K562 (cell line): ENCODE measurements around the gene MORF4L1. TPM values are rescaled to one million over a fixed set of nuclear protein-coding genes. Genes with fewer than 3 reads are reported as not detected.

Experiments
- ATAC-seq: fragments of 200-7000 bp; cut with Tn5 transposase; 3 replicates; pipeline ENCODE4 v1.9.1; 2020; ENCODE audit warnings: moderate library complexity
- BruUV-seq: library from RNA; stranded (reverse); fragments of 400-500 nt; replicated peaks from 2 replicates; lab custom pipeline; 2021; lab: Mats Ljungman, UMichigan
- CTCF ChIA-PET: fragments of 300-600 bp; formaldehyde crosslinking; extraction: SDS; loops from one replicate; lab custom pipeline; 2021; ENCODE audit warnings: low intra/inter-chr PET ratio; lab: Yijun Ruan, JAX
- POLR2A ChIA-PET: fragments of 300-600, 350-650 bp; sonication (Branson Sonifier 250); formaldehyde crosslinking; extraction: SDS; loops from one replicate; lab custom pipeline; 2021; ENCODE audit warnings: antibody characterized with exemption, inconsistent platforms; lab: Yijun Ruan, JAX
- DNase-seq, 4 experiments: peaks; one replicate each; pipeline versions ENCODE4 v3.0.0 to v3.0.0-alpha.2; 2011 to 2018; ENCODE audit warnings: low spot score in 3 of 4, mixed read lengths in 3 of 4; ENCODE audit errors: extremely low read depth in 1 of 4
- FAIRE-seq: peaks from 2 replicates; lab custom pipeline; 2011; peaks lifted over from hg19 to GRCh38; lab: Jason Lieb, UNC
- H2AFZ ChIP-seq: 2 replicates; pipeline ENCODE4 v1.6.0; 2011; ENCODE audit warnings: low read depth, low read length, control low read depth, inconsistent platforms
- H3K27ac ChIP-seq: fragments of 200-600 bp; 3 replicates; pipeline ENCODE4 v1.8.0; 2011; ENCODE audit warnings: low read depth, mild to moderate bottlenecking, control low read depth, inconsistent platforms, low read length, moderate library complexity, mixed read lengths; ENCODE audit errors: extremely low read depth
- H3K27me3 ChIP-seq, 2 experiments: fragments of 300-600 bp in 1 of 2; 2 replicates in 1 of 2; 3 replicates in 1 of 2; pipeline versions ENCODE4 v1.6.0 to v1.8.0; 2011; ENCODE audit warnings: inconsistent platforms in 2 of 2, low read length in 2 of 2, mild to moderate bottlenecking in 1 of 2, mixed read lengths in 1 of 2, moderate library complexity in 1 of 2; ENCODE audit not compliant: control insufficient read depth in 2 of 2, insufficient read depth in 2 of 2
- H3K36me3 ChIP-seq: fragments of 300-600 bp; 3 replicates; pipeline ENCODE4 v1.8.0; 2011; ENCODE audit warnings: mild to moderate bottlenecking, low read length, inconsistent platforms; ENCODE audit not compliant: control insufficient read depth, insufficient read depth
- H3K4me1 ChIP-seq, 2 experiments: fragments of 200-600 bp in 1 of 2; replicated peaks in 1 of 2; 2 replicates in 1 of 2; 3 replicates in 1 of 2; pipeline versions ENCODE4 v1.5.1 to v1.8.0; 2011; ENCODE audit warnings: inconsistent platforms in 2 of 2, low read length in 2 of 2, mild to moderate bottlenecking in 1 of 2, mixed read lengths in 1 of 2, moderate library complexity in 1 of 2; ENCODE audit not compliant: control insufficient read depth in 2 of 2, insufficient read depth in 2 of 2
- H3K4me2 ChIP-seq: 2 replicates; pipeline ENCODE4 v1.6.1; 2011; ENCODE audit warnings: low read length, control low read depth, inconsistent platforms, mixed read lengths; ENCODE audit not compliant: insufficient read depth
- H3K4me3 ChIP-seq: fragments of 200-600 bp; sonication (generic), shearing (Covaris generic); 2 replicates; pipeline ENCODE4 v1.5.1; 2016; ENCODE audit warnings: control low read depth, inconsistent platforms
- H3K79me2 ChIP-seq: fragments of 200-600 bp; 3 replicates; pipeline ENCODE4 v1.8.0; 2011; ENCODE audit warnings: low read length, inconsistent platforms; ENCODE audit not compliant: control insufficient read depth, insufficient read depth
- H3K9ac ChIP-seq, 2 experiments: 2 replicates each; pipeline versions ENCODE4 v1.6.0 to v1.6.1; 2011; ENCODE audit warnings: low read depth in 2 of 2, low read length in 2 of 2, control low read depth in 1 of 2, inconsistent platforms in 1 of 2, mild to moderate bottlenecking in 1 of 2, mixed read lengths in 1 of 2; ENCODE audit not compliant: insufficient read depth in 1 of 2
- H3K9me1 ChIP-seq: one replicate; pipeline ENCODE4 v1.6.0; 2011; ENCODE audit warnings: inconsistent platforms, mild to moderate bottlenecking, low read length, moderate library complexity; ENCODE audit not compliant: control insufficient read depth, insufficient read depth
- H3K9me3 ChIP-seq: replicated peaks from 2 replicates; pipeline ENCODE4 v1.5.1; 2011; ENCODE audit warnings: low read depth, low read length, inconsistent platforms; ENCODE audit not compliant: control insufficient read depth, insufficient read depth
- H4K20me1 ChIP-seq: replicated peaks from 2 replicates; pipeline ENCODE4 v1.6.1; 2011; ENCODE audit warnings: low read length, inconsistent platforms, mixed read lengths; ENCODE audit not compliant: control insufficient read depth, insufficient read depth
- CREB1 ChIP-seq, 2 experiments: sonication (generic) in 1 of 2; formaldehyde crosslinking in 1 of 2; IDR thresholded peaks; 2 replicates each; pipeline versions ENCODE4 v1.6.1 to v1.8.0; 2012 to 2022; ENCODE audit warnings: inconsistent platforms in 1 of 2, mild to moderate bottlenecking in 1 of 2, missing genetic modification reagents in 1 of 2, moderate library complexity in 1 of 2
- CSDE1 ChIP-seq, 2 experiments: fragments of 450-650 bp; IDR thresholded peaks; 2 replicates each; pipeline ENCODE4 v1.6.1; 2016; ENCODE audit warnings: mild to moderate bottlenecking in 1 of 2
- DPF2 ChIP-seq: fragments of 450-650 bp; IDR thresholded peaks from 2 replicates; pipeline ENCODE4 v1.6.1; 2016
- FOXM1 ChIP-seq, 2 experiments: fragments of 450-650 bp in 1 of 2; sonication (generic) in 1 of 2; formaldehyde crosslinking in 1 of 2; IDR thresholded peaks; 2 replicates each; pipeline versions ENCODE4 v1.6.1 to v1.9.0; 2017 to 2022; ENCODE audit warnings: low read depth in 2 of 2, mild to moderate bottlenecking in 2 of 2, missing genetic modification reagents in 1 of 2, moderate library complexity in 1 of 2
- GATAD2A ChIP-seq: fragments of 450-650 bp; IDR thresholded peaks from 2 replicates; pipeline ENCODE4 v1.6.1; 2017
- HES1 ChIP-seq: fragments of 450-650 bp; IDR thresholded peaks from 2 replicates; pipeline ENCODE4 v1.6.1; 2016; ENCODE audit warnings: low read depth, mild to moderate bottlenecking, moderate library complexity
- IRF1 ChIP-seq: sonication (generic); formaldehyde crosslinking; IDR thresholded peaks from 2 replicates; pipeline ENCODE4 v1.8.0; 2022; ENCODE audit warnings: missing genetic modification reagents, mild to moderate bottlenecking, borderline replicate concordance
- LARP7 ChIP-seq: fragments of 450-650 bp; IDR thresholded peaks from 2 replicates; pipeline ENCODE4 v1.6.1; 2016
- LEF1 ChIP-seq: fragments of 450-650 bp; IDR thresholded peaks from 2 replicates; pipeline ENCODE4 v1.6.1; 2016; ENCODE audit warnings: mild to moderate bottlenecking
- MYNN ChIP-seq, 2 experiments: sonication (generic); formaldehyde crosslinking in 1 of 2; IDR thresholded peaks; 2 replicates each; pipeline versions ENCODE4 v1.5.0 to v1.6.1; 2016 to 2020; ENCODE audit warnings: antibody characterized with exemption in 1 of 2, missing genetic modification reagents in 1 of 2
- NCOR1 ChIP-seq: fragments of 450-650 bp; IDR thresholded peaks from 2 replicates; pipeline ENCODE4 v1.6.1; 2016; ENCODE audit warnings: mild to moderate bottlenecking, moderate library complexity
- TAL1 ChIP-seq: fragments of 450-650 bp; IDR thresholded peaks from 2 replicates; pipeline ENCODE4 v1.6.1; 2016; ENCODE audit warnings: mild to moderate bottlenecking
- TRIM24 ChIP-seq, 2 experiments: fragments of 450-650 bp; IDR thresholded peaks; 2 replicates each; pipeline ENCODE4 v1.6.1; 2016
- ZBTB2 ChIP-seq: fragments of 450-650 bp; IDR thresholded peaks from 2 replicates; pipeline ENCODE4 v1.6.1; 2016; ENCODE audit warnings: antibody characterized with exemption
- ZNF277 ChIP-seq: fragments of 250-450 bp; sonication (Bioruptor Pico); IDR thresholded peaks from 2 replicates; pipeline ENCODE4 v1.8.0; 2022; ENCODE audit warnings: inconsistent platforms, mild to moderate bottlenecking, moderate library complexity, borderline replicate concordance
- WGBS: fragments of 100-300 bp; shearing (Covaris generic); methylation state at CpG from one replicate; pipeline ENCODE4 v1.1.6; 2016; ENCODE audit warnings: low coverage, mixed read lengths; ENCODE audit not compliant: insufficient coverage; ENCODE audit errors: missing lambda C conversion rate; 5-methylcytosine and 5-hydroxymethylcytosine counted together
- in situ Hi-C: fragments of 300-500 bp; cut with MboI; formaldehyde crosslinking; loops from 4 replicates; pipeline ENCODE4 v1.15.0; 2018; ENCODE audit warnings: inconsistent platforms, mixed read lengths
- intact Hi-C: fragments of 100-400 bp; cut with micrococcal nuclease; formaldehyde crosslinking; loops from 2 replicates; pipeline ENCODE4 v1.14.2; 2022
- polyA plus RNA-seq, 8 experiments: library from polyadenylated mRNA; depleted of rRNA in 4 of 8; stranded (reverse) in 5 of 8; unstranded in 3 of 8; fragments of >200 nt; fragmentation: Nextera tagmentation in 2 of 8; fragmentation: Illumina TruSeq in 1 of 8; extraction: Ambion mirVana in 2 of 8; extraction: Trizol in 1 of 8; gene quantifications; 2 replicates each; pipeline versions ENCODE4 v1.2.1 to v1.2.3, GENCODE V29; 2011 to 2014; ENCODE audit warnings: inconsistent platforms in 1 of 8, missing spikeins in 1 of 8
- total RNA-seq, 7 experiments: library from RNA; depleted of rRNA in 6 of 7; stranded (reverse); fragments of >200 nt in 6 of 7; fragmentation: Illumina TruSeq in 2 of 7; extraction: Trizol in 2 of 7; gene quantifications; 2 replicates each; pipeline versions ENCODE4 v1.2.1 to v1.2.3, GENCODE V29; 2011 to 2021; ENCODE audit warnings: low replicate concordance in 1 of 7
- TF ChIP-seq, protein P1 (sequence below), 2 experiments: fragments of 450-650 bp; conservative IDR thresholded peaks; 2 replicates each; pipeline ENCODE4 v1.6.1; 2017; ENCODE audit warnings: mild to moderate bottlenecking in 2 of 2, moderate library complexity in 2 of 2

Gene MORF4L1
- total and polyA plus RNA-seq, 9 of the 15 experiments (the other 6 are each of a cell fraction or from before 2014, with no cell fraction given) = 127 to 615 (median 281) TPM

DNA sequence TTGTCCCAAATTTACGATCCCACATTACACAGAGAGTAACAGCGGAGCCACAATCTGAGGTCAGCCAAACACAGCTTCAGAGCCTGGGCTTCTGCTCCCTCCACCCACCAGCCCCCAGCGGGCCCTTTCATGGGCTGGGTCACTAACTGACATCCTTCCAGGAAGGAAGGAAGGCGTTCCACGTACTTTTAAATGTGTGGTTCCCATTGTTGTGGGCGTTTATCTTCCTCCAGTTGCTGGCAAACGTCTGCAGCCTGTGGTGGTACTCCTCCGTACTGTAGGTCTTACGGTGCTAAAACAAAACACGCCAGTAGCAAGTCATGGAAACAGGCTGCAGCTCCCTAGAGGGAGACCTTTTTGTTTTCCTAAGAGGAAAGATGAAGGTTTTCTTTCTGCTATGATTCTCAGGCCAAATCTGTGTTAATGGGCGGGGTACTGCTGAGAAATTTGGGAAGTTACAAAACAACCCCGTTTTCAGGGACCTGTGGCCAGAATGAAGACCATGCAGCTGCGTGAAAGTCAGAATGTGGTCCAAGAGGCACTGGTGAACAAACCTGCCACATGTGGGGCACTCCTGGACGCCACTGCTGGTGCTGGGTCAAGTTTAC is 64.5 kb downstream of the MORF4L1 start:
- H3K9ac ChIP-seq = peak overlapping the region; percentile 51 to 83
- H3K27me3 ChIP-seq = no peaks in the 10 kb centered on the region
- no TSS peak for BruUV-seq
- peak overlapping the region; percentile 68 for H2AFZ ChIP-seq
- ChIA-PET CTCF (interaction anchor here (0.7 kb wide), 1 partner anchor 223 kb away, joined by 3 read pairs; no protein-coding TSS in a partner anchor), POLR2A (interaction anchor here (0.6 to 1.8 kb wide), 6 partner anchors 11 to 1587 kb away, joined by 3 to 6 read pairs (median 4); no protein-coding TSS in a partner anchor)
- in situ Hi-C loops (no loop called here), intact Hi-C loops (no loop called here)
- H3K9me3 ChIP-seq = no peaks in the 10 kb centered on the region
- H3K9me1 ChIP-seq = no peaks in the 10 kb centered on the region
- peak overlapping the region; percentile 20 for H3K4me3 ChIP-seq
- DNase-seq (peak; percentile 53 to 91 (median 72)), FAIRE-seq (peak; percentile 97), ATAC-seq (peak; percentile 91)
- 4% methylated on average over 14 of the region's 14 CpGs for WGBS
- H3K79me2 ChIP-seq = peaks cover 23% of the 10 kb centered on the region; the same call in 2 of the 3 replicates
- H3K4me1 ChIP-seq = peaks cover 14 to 18% of the 10 kb centered on the region in 2 experiments; a peak in 4 of 5 replicates
- peak overlapping the region; percentile 63 for H3K27ac ChIP-seq
- H3K36me3 ChIP-seq = peaks cover 56% of the 10 kb centered on the region; the same call in 2 of the 3 replicates
- H3K4me2 ChIP-seq = peak overlapping the region; percentile 74
- no peaks in the 10 kb centered on the region for H4K20me1 ChIP-seq
- no peak for TF ChIP-seq GATAD2A
- TF ChIP-seq, protein P1, sequence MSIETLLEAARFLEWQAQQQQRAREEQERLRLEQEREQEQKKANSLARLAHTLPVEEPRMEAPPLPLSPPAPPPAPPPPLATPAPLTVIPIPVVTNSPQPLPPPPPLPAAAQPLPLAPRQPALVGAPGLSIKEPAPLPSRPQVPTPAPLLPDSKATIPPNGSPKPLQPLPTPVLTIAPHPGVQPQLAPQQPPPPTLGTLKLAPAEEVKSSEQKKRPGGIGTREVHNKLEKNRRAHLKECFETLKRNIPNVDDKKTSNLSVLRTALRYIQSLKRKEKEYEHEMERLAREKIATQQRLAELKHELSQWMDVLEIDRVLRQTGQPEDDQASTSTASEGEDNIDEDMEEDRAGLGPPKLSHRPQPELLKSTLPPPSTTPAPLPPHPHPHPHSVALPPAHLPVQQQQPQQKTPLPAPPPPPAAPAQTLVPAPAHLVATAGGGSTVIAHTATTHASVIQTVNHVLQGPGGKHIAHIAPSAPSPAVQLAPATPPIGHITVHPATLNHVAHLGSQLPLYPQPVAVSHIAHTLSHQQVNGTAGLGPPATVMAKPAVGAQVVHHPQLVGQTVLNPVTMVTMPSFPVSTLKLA (conservative IDR thresholded peaks at IDR 0.05) = peak in 1 of 2 experiments; percentile 58; a peak in 2 of 4 replicates
- TF ChIP-seq IRF1 = no peak
- peak; percentile 43; the same call in 1 of the 2 replicates for TF ChIP-seq LEF1
- peak; percentile 51; the same call in 1 of the 2 replicates for TF ChIP-seq HES1
- TF ChIP-seq MYNN (IDR thresholded peaks at IDR 0.05) = 0 out of 2 replicates have a peak, but pooled peaks have one; percentile 12
- no peak for TF ChIP-seq MYNN (CRISPR knock-in tag; IDR thresholded peaks at IDR 0.05)
- TF ChIP-seq CREB1 (IDR thresholded peaks at IDR 0.05) = peak; percentile 21; the same call in 1 of the 2 replicates
- no peak for TF ChIP-seq CREB1 (CRISPR knock-in tag; IDR thresholded peaks at IDR 0.05)
- TF ChIP-seq ZNF277 (CRISPR knock-in tag) = no peak
- peak; percentile 28; the same call in 1 of the 2 replicates for TF ChIP-seq ZBTB2
- TF ChIP-seq CSDE1 (IDR thresholded peaks at IDR 0.05) = no peak
- TF ChIP-seq LARP7 = no peak
- TF ChIP-seq TAL1 = peak; percentile 26; the same call in 1 of the 2 replicates
- TF ChIP-seq NCOR1 = peak; percentile 72
- TF ChIP-seq FOXM1 (IDR thresholded peaks at IDR 0.05; ENCODE audit: low read depth) = peak; percentile 71
- no peak for TF ChIP-seq FOXM1 (CRISPR knock-in tag; IDR thresholded peaks at IDR 0.05; ENCODE audit: low read depth)
- peak; percentile 36 to 43; a peak in 2 of 4 replicates for TF ChIP-seq TRIM24 (IDR thresholded peaks at IDR 0.05)
- TF ChIP-seq DPF2 = peak; percentile 76
